Neural progenitor cell (in vitro differentiated cells): Measurements from ENCODE around the gene CELF5. TPM values are rescaled to one million over a fixed set of nuclear protein-coding genes. Genes with fewer than 3 reads are reported as not detected.

Experiments
- DNase-seq: peaks from one replicate; pipeline ENCODE4 v3.0.0-alpha.2; 2016; ENCODE audit warnings: low spot score
- H2AFZ ChIP-seq: fragments of 200-600 bp; sonication (generic); replicated peaks from 2 replicates; pipeline ENCODE4 v1.6.1; 2016; ENCODE audit warnings: antibody characterized with exemption
- H3F3A ChIP-seq: fragments of 200-600 bp; sonication (generic); 2 replicates; pipeline ENCODE4 v1.6.1; 2016; ENCODE audit warnings: antibody characterized with exemption, low read depth
- H3K27ac ChIP-seq: fragments of 200-600 bp; sonication (generic); 2 replicates; pipeline ENCODE4 v1.5.1; 2016; ENCODE audit warnings: mild to moderate bottlenecking
- H3K27me3 ChIP-seq: fragments of 200-600 bp; sonication (generic); 2 replicates; pipeline ENCODE4 v1.6.1; 2016; ENCODE audit warnings: mild to moderate bottlenecking, moderate library complexity
- H3K36me3 ChIP-seq: fragments of 200-600 bp; sonication (generic); 2 replicates; pipeline ENCODE4 v1.5.1; 2016
- H3K4me1 ChIP-seq: fragments of 200-600 bp; sonication (generic); 2 replicates; pipeline ENCODE4 v1.6.1; 2016; ENCODE audit warnings: mixed run types
- H3K4me2 ChIP-seq: fragments of 200-600 bp; sonication (generic); 2 replicates; pipeline ENCODE4 v1.6.1; 2016
- H3K4me3 ChIP-seq: fragments of 200-600 bp; sonication (generic); 2 replicates; pipeline ENCODE4 v1.5.1; 2016
- H3K79me2 ChIP-seq: fragments of 200-600 bp; sonication (generic); 2 replicates; pipeline ENCODE4 v1.6.1; 2016; ENCODE audit warnings: low read depth
- H3K9ac ChIP-seq: fragments of 200-600 bp; sonication (generic); 2 replicates; pipeline ENCODE4 v1.6.1; 2016
- H3K9me3 ChIP-seq: fragments of 200-600 bp; sonication (generic); 2 replicates; pipeline ENCODE4 v1.5.1; 2016; ENCODE audit warnings: low read depth
- H4K20me1 ChIP-seq: fragments of 200-600 bp; sonication (generic); 2 replicates; pipeline ENCODE4 v1.6.1; 2016; ENCODE audit warnings: low read depth
- H3K27ac Mint-ChIP-seq: 3 replicates; pipeline ENCODE4 v1.8.0; 2021; ENCODE audit warnings: mixed read lengths
- H3K27me3 Mint-ChIP-seq: 2 replicates; pipeline ENCODE4 v1.8.0; 2022; ENCODE audit warnings: low read depth, mild to moderate bottlenecking, inconsistent platforms, moderate library complexity, mixed read lengths; ENCODE audit not compliant: insufficient read depth
- H3K36me3 Mint-ChIP-seq: 3 replicates; pipeline ENCODE4 v1.8.0; 2021; ENCODE audit warnings: mixed read lengths
- H3K4me1 Mint-ChIP-seq: 3 replicates; pipeline ENCODE4 v1.8.0; 2021; ENCODE audit warnings: mixed read lengths
- H3K4me3 Mint-ChIP-seq: 3 replicates; pipeline ENCODE4 v1.8.0; 2021; ENCODE audit warnings: mild to moderate bottlenecking, moderate library complexity, mixed read lengths
- H3K9me3 Mint-ChIP-seq: 3 replicates; pipeline ENCODE4 v1.8.0; 2020; ENCODE audit warnings: mixed read lengths
- EZH2 ChIP-seq: fragments of 200-600 bp; sonication (generic); IDR thresholded peaks from 2 replicates; pipeline ENCODE4 v1.6.1; 2017; ENCODE audit warnings: antibody characterized with exemption, mild to moderate bottlenecking, moderate library complexity
- EZH2phosphoT487 ChIP-seq: fragments of 200-600 bp; sonication (generic); IDR thresholded peaks from 2 replicates; pipeline ENCODE4 v1.6.1; 2017; ENCODE audit warnings: antibody characterized with exemption
- total RNA-seq: library from RNA; depleted of rRNA; stranded (reverse); fragments of >200 nt; gene quantifications from 2 replicates; pipeline ENCODE4 v1.2.3, GENCODE V29; 2015; ENCODE audit warnings: low replicate concordance
- TF ChIP-seq, protein P1 (sequence below): fragments of 200-600 bp; sonication (generic); IDR thresholded peaks from 2 replicates; pipeline ENCODE4 v1.5.1; 2017; ENCODE audit warnings: antibody characterized with exemption, mild to moderate bottlenecking

Gene CELF5
- total RNA-seq, 1 donor from 2014 or later: 7.9 TPM

DNA sequence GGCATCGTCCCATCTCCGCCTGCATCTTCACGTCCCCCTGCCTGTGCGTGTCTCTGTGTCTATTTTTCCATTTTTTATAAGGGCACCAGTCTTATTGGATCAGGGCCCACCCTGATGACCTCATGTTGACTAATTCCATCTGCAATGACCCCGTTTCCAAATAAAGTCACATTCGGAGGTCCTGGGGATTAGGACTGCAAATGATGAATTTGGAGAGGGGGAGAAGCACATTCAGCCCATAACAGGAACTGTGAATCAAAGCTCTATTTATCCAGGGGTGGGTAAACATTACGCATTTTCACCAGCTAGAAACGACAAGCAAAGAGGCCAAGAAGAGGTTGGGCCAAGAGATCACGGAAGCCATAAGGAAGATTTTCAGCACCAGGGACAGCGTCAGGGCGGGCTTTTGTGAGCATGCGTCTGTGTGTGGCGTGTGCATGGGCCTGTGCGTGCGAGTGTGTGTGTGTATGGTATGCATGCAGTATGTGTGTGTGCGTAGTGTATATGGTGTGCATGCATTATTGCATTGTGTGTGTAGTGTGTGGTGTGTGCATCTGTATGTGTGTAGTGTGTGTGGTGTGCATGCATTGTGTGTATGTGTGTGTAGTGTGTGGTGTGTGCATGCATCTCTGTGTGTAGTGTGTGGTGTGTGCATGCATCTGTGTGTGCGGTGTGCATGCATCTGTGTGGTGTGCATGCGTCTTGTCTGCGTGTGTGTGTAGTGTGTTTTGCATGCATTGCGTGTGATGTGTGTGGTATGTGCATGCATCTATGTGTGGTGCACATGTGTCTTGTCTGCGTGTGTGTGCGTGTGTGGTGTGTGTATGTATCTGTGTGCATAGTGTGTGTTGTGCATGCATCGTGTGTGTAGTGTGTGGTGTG is 19.6 kb downstream of the CELF5 start:
- TF ChIP-seq EZH2phosphoT487: no peak
- TF ChIP-seq, protein P1, sequence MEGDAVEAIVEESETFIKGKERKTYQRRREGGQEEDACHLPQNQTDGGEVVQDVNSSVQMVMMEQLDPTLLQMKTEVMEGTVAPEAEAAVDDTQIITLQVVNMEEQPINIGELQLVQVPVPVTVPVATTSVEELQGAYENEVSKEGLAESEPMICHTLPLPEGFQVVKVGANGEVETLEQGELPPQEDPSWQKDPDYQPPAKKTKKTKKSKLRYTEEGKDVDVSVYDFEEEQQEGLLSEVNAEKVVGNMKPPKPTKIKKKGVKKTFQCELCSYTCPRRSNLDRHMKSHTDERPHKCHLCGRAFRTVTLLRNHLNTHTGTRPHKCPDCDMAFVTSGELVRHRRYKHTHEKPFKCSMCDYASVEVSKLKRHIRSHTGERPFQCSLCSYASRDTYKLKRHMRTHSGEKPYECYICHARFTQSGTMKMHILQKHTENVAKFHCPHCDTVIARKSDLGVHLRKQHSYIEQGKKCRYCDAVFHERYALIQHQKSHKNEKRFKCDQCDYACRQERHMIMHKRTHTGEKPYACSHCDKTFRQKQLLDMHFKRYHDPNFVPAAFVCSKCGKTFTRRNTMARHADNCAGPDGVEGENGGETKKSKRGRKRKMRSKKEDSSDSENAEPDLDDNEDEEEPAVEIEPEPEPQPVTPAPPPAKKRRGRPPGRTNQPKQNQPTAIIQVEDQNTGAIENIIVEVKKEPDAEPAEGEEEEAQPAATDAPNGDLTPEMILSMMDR: no peak
- no peak for TF ChIP-seq EZH2

DNA sequence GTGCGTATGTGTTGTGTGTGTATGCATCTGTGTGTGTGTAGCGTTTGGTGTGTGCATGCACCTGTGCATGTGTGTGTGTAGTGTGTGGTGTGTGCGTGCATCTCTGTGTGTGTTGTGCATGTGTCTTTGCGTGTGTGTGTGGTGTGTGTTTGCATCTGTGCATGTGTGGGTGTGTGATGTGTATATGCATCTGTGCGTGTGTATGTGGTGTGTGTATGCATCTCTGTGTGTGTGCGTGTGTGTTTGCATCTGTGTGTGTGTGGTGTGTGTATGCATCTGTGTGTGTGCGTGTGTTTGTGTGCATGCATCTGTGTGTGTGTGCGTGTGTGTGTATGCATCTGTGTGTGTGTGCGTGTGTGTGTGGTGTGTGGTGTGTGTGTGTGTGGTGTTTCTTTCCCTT is 20.6 kb downstream of the CELF5 start:
- Histone ChIP-seq H2AFZ (no peak overlapping the region), H3K9ac (no peak overlapping the region), H4K20me1 (peaks cover 66% of the 10 kb centered on the region), H3K9me3 (no peaks in the 10 kb centered on the region), H3K27ac (no peak overlapping the region), H3K4me2 (no peak overlapping the region), H3K79me2 (no peaks in the 10 kb centered on the region), H3K27me3 (no peaks in the 10 kb centered on the region), H3K4me3 (no peak overlapping the region), H3F3A (peaks cover 10% of the 10 kb centered on the region), H3K4me1 (no peaks in the 10 kb centered on the region), H3K36me3 (no peaks in the 10 kb centered on the region)
- DNase-seq: no peak
- TF ChIP-seq EZH2phosphoT487 (no peak), EZH2 (no peak)
- TF ChIP-seq, protein P1: no peak
- H3K4me3 Mint-ChIP-seq: no peak overlapping the region
- H3K36me3 Mint-ChIP-seq: no peaks in the 10 kb centered on the region
- H3K4me1 Mint-ChIP-seq: peaks cover 4% of the 10 kb centered on the region
- H3K9me3 Mint-ChIP-seq: no peaks in the 10 kb centered on the region
- no peaks in the 10 kb centered on the region for H3K27me3 Mint-ChIP-seq
- no peak overlapping the region for H3K27ac Mint-ChIP-seq

More for the DNA sequence above, 19.6 kb downstream of the CELF5 start:
- Histone ChIP-seq H3K27ac (no peak overlapping the region), H3K9ac (no peak overlapping the region), H2AFZ (no peak overlapping the region), H3K79me2 (no peaks in the 10 kb centered on the region), H3K9me3 (no peaks in the 10 kb centered on the region), H3F3A (peaks cover 10% of the 10 kb centered on the region), H3K4me1 (no peaks in the 10 kb centered on the region), H3K4me2 (no peak overlapping the region), H3K4me3 (no peak overlapping the region), H4K20me1 (peaks cover 61% of the 10 kb centered on the region), H3K36me3 (no peaks in the 10 kb centered on the region), H3K27me3 (no peaks in the 10 kb centered on the region)
- H3K27ac Mint-ChIP-seq: no peak overlapping the region
- peaks cover 4% of the 10 kb centered on the region for H3K4me1 Mint-ChIP-seq
- peak; percentile 89 for DNase-seq
- H3K36me3 Mint-ChIP-seq: no peaks in the 10 kb centered on the region
- H3K4me3 Mint-ChIP-seq: no peak overlapping the region
- peaks cover 2% of the 10 kb centered on the region for H3K27me3 Mint-ChIP-seq
- no peaks in the 10 kb centered on the region for H3K9me3 Mint-ChIP-seq

DNA sequence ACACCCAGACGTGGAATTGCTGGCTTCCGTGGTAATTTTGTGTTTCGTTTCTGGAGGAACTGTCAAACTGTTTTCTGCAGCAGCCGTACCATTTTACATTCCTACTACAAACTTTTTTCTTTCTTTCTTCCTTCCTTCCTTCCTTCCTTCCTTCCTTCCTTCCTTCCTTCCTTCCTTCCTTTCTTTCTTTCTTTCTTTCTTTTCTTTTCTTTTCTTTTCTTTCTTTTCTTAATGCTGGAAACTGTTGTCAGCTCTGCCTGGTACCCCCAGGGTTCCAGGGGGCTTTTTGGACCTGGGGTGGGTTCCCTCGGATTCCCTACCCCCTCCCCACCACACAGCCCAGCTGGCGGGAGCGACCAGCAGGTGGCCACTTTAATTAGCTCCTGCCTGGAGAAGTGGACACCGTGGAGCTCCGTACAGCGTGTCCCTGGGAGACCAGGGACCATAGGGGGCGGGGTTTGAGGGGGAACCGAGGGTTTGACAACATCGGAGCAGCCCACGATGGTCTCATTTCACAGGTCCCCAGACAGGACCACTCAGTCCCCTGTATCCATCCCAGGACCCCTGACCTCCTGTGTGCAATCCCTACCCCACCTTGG is 24.4 kb downstream of the CELF5 start:
- Histone ChIP-seq H3K36me3 (no peaks in the 10 kb centered on the region), H3K27ac (no peak overlapping the region), H3F3A (peaks cover 10% of the 10 kb centered on the region), H4K20me1 (peaks cover 29% of the 10 kb centered on the region), H3K79me2 (no peaks in the 10 kb centered on the region), H3K4me2 (no peak overlapping the region), H3K27me3 (no peaks in the 10 kb centered on the region), H3K4me3 (no peak overlapping the region), H3K4me1 (no peaks in the 10 kb centered on the region), H3K9ac (no peak overlapping the region), H3K9me3 (no peaks in the 10 kb centered on the region), H2AFZ (no peak overlapping the region)
- peaks cover 8% of the 10 kb centered on the region for H3K36me3 Mint-ChIP-seq
- H3K9me3 Mint-ChIP-seq: peaks cover 6% of the 10 kb centered on the region
- TF ChIP-seq, protein P1: no peak
- TF ChIP-seq EZH2 (no peak), EZH2phosphoT487 (no peak)
- peaks cover 4% of the 10 kb centered on the region for H3K4me1 Mint-ChIP-seq
- no peaks in the 10 kb centered on the region for H3K27me3 Mint-ChIP-seq
- DNase-seq: peak; percentile 12
- no peak overlapping the region for H3K4me3 Mint-ChIP-seq
- H3K27ac Mint-ChIP-seq: no peak overlapping the region
